ENCODE data around the gene PIK3R1. TPM values are rescaled to one million over a fixed set of nuclear protein-coding genes. Genes with fewer than 3 reads are reported as not detected.
A peak's percentile ranks its signal among the peaks of the same experiment; 100 is the strongest.

The PIK3R1 gene
- total RNA-seq, 4 donors from 2014 or later: 86.1 to 107 (median 94.8) TPM

GRCh38 chr5:68270399-68270975 is 54.9 kb downstream of the PIK3R1 start:
- DNase-seq: no peak
- intact Hi-C loops (cut with DNase I): no loop called here
- peaks cover 0 to 31% of the 10 kb centered on the region in 2 donors for H3K4me1 ChIP-seq
- H3K27me3 ChIP-seq: no peaks in the 10 kb centered on the region
- peaks cover 5% of the 10 kb centered on the region in 2 donors for H3K36me3 ChIP-seq
- H3K27ac ChIP-seq: no peak overlapping the region
- no peak overlapping the region for H3K4me3 ChIP-seq (replicated peaks in 1 of 3)
- TF ChIP-seq CTCF (IDR thresholded peaks at IDR 0.05): no peak
- TF ChIP-seq POLR2A (IDR thresholded peaks at IDR 0.05): no peak
- no peaks in the 10 kb centered on the region for H3K9me3 ChIP-seq

GRCh38 chr5:68271124-68271523 is 55.6 kb downstream of the PIK3R1 start:
- H3K27me3 ChIP-seq: no peaks in the 10 kb centered on the region
- DNase-seq: no peak
- intact Hi-C loops (cut with DNase I): no loop called here
- no peaks in the 10 kb centered on the region for H3K9me3 ChIP-seq
- no peak overlapping the region for H3K27ac ChIP-seq
- peaks cover 5% of the 10 kb centered on the region in 2 donors for H3K36me3 ChIP-seq
- peaks cover 0 to 27% of the 10 kb centered on the region in 2 donors for H3K4me1 ChIP-seq
- 78 to 82% methylated on average over 5 of the region's 5 CpGs for WGBS, 2 donors
- H3K4me3 ChIP-seq (replicated peaks in 1 of 3): no peak overlapping the region
- TF ChIP-seq POLR2A (IDR thresholded peaks at IDR 0.05) (no peak), CTCF (IDR thresholded peaks at IDR 0.05) (no peak)

- Histone ChIP-seq H3K9me3 (no peaks in the 10 kb centered on the region), H3K27me3 (no peaks in the 10 kb centered on the region), H3K27ac (no peak overlapping the region), H3K4me1 (peaks cover 0 to 17% of the 10 kb centered on the region in 2 donors), H3K36me3 (peaks cover 10 to 14% of the 10 kb centered on the region in 2 donors), H3K4me3 (replicated peaks in 1 of 3) (no peak overlapping the region)
- intact Hi-C loops (cut with DNase I): no loop called here
- 76 to 84% methylated on average over 2 of the region's 2 CpGs for WGBS, 2 donors
- TF ChIP-seq POLR2A (IDR thresholded peaks at IDR 0.05): no peak
- peak in 3 of 6 experiments; percentile 36 to 46 (median 46) for TF ChIP-seq CTCF (IDR thresholded peaks at IDR 0.05)
- DNase-seq: no peak
Measured at GRCh38 chr5:68272289-68272688, 56.7 kb downstream of the PIK3R1 start.

GRCh38 chr5:68273717-68274409 is 58.3 kb downstream of the PIK3R1 start:
- Histone ChIP-seq H3K4me3 (replicated peaks in 1 of 3) (no peak overlapping the region), H3K36me3 (peaks cover 14 to 16% of the 10 kb centered on the region in 2 donors), H3K9me3 (no peaks in the 10 kb centered on the region), H3K27me3 (no peaks in the 10 kb centered on the region), H3K4me1 (peaks cover 0 to 12% of the 10 kb centered on the region in 2 donors), H3K27ac (no peak overlapping the region)
- TF ChIP-seq POLR2A (IDR thresholded peaks at IDR 0.05) (no peak), CTCF (IDR thresholded peaks at IDR 0.05) (no peak)
- intact Hi-C loops (cut with DNase I): no loop called here
- DNase-seq: no peak
- WGBS, 2 donors: 65 to 75% methylated on average over 3 of the region's 3 CpGs
